ENCODE measurements around the gene FALEC.

Gene FALEC

GRCh38 chr1:150548324-150548631 is 32.7 kb downstream of the FALEC start:
- no peak for DNase-seq

GRCh38 chr1:150548632-150549495 is 33.3 kb downstream of the FALEC start, which contains the start of gene ADAMTSL4:
ADAMTSL4 (plus strand) TSS chr1:150549408; CDS start chr1:150552289, 2,881 bp downstream.
- DNase-seq, result peak; percentile 59 to 78 (median 77)

GRCh38 chr1:150549496-150550221 is 34.1 kb downstream of the FALEC start:
- DNase-seq, result no peak

- DNase-seq, result no peak
These were observed 34.9 kb downstream of the FALEC start for GRCh38 chr1:150550222-150551050.

GRCh38 chr1:150551051-150551783 is 35.7 kb downstream of the FALEC start:
- DNase-seq, result no peak

- DNase-seq, result no peak
These were observed 36.2 kb downstream of the FALEC start for GRCh38 chr1:150551784-150552127.

- no peak for DNase-seq
These were observed 36.8 kb downstream of the FALEC start for GRCh38 chr1:150552128-150552910.

GRCh38 chr1:150552911-150553289 is 37.3 kb downstream of the FALEC start:
- no peak for DNase-seq

GRCh38 chr1:150553392-150554085 is 38.0 kb downstream of the FALEC start:
- no peak for DNase-seq

GRCh38 chr1:150554086-150554452 is 38.5 kb downstream of the FALEC start:
- no peak for DNase-seq

- no peak for DNase-seq
These were observed 39.8 kb downstream of the FALEC start for GRCh38 chr1:150555198-150555970.

GRCh38 chr1:150555971-150556865 is 40.7 kb downstream of the FALEC start:
- DNase-seq, result no peak

- no peak for DNase-seq
These were observed 41.6 kb downstream of the FALEC start for GRCh38 chr1:150557065-150557600.

- no peak for DNase-seq
These were observed 42.3 kb downstream of the FALEC start for GRCh38 chr1:150557813-150558212.

- no peak for DNase-seq
These were observed 42.8 kb downstream of the FALEC start for GRCh38 chr1:150558303-150558704.

- DNase-seq, result no peak
These were observed 43.5 kb downstream of the FALEC start for GRCh38 chr1:150558761-150559655.

- no peak for DNase-seq
These were observed 44.1 kb downstream of the FALEC start for GRCh38 chr1:150559656-150560010.

GRCh38 chr1:150560011-150560438 is 44.5 kb downstream of the FALEC start:
- DNase-seq, result peak; percentile 43 to 79 (median 73)

All from NCI-H1417 (cell line).